SH-SY5Y (cell line): Measurements from ENCODE around the gene KMT2E.

Source experiments
- GATA2 ChIP-seq: IDR thresholded peaks from 2 replicates; pipeline ENCODE4 v1.6.1; 2011; ENCODE audit warnings: mild to moderate bottlenecking, low read depth, low read length
- GATA3 ChIP-seq: IDR thresholded peaks from 2 replicates; pipeline ENCODE4 v1.6.1; 2011; ENCODE audit warnings: low read depth, mild to moderate bottlenecking, low read length, moderate library complexity

DNA sequence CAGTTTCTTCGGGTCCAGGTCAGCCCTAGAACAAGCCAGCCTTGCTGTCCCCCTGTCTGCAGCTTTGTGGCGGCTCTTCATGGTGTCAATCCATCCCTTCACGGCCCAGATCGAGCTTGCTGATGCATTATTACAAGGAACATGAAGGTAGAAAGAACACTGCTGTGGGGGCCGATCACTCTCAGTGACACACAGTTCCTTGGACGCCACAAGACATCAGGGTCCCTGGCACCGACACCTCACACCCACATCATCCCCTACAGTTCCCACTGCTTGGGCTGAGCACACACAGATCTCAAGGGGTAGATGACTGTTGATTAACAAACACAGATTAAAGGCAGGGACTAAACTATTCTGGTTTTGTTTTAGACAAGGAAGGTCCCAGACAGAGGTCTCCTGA, 119.4 kb downstream of the KMT2E start:
- no peak for TF ChIP-seq GATA3
- TF ChIP-seq GATA2: no peak
